ENCODE results near the gene RAVER1. TPM values are rescaled to one million over a fixed set of nuclear protein-coding genes. Genes with fewer than 3 reads are reported as not detected.
A peak's percentile ranks its signal among the peaks of the same experiment; 100 is the strongest.

The RAVER1 gene
- total and polyA plus RNA-seq, 2 of the 13 experiments (the other 11 are each of a cell fraction or from before 2014, with no cell fraction given): 3.6 to 7.9 TPM

DNA sequence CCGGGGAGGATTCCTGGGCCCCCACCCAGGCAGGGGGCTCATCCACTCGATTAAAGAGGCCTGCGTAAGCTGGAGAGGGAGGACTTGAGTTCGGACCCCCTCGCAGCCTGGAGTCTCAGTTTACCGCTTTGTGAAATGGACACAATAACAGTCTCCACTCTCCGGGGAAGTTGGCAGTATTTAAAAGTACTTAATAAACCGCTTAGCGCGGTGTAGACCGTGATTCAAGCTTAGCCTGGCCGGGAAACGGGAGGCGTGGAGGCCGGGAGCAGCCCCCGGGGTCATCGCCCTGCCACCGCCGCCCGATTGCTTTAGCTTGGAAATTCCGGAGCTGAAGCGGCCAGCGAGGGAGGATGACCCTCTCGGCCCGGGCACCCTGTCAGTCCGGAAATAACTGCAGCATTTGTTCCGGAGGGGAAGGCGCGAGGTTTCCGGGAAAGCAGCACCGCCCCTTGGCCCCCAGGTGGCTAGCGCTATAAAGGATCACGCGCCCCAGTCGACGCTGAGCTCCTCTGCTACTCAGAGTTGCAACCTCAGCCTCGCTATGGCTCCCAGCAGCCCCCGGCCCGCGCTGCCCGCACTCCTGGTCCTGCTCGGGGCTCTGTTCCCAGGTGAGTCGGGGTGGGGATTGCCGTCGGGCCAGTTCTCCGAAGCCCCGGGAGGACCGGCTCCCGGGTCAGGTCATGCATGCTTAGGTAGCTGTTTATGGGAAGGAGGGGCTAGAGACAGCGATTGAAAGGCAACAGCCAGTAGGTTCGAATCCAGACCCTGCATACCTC is 62.5 kb downstream of the RAVER1 start, which contains the start of gene ICAM1 (continued):
- TF ChIP-seq ZNF17 (CRISPR knock-in tag; IDR thresholded peaks at IDR 0.05) (peak; percentile 80; the same call in 1 of the 2 replicates), SP5 (CRISPR knock-in tag; IDR thresholded peaks at IDR 0.05; ENCODE audit: borderline replicate concordance, low read depth) (peak; percentile 95), GLI4 (CRISPR knock-in tag; IDR thresholded peaks at IDR 0.05; ENCODE audit: borderline replicate concordance) (no peak; the same call in 1 of the 2 replicates), FOXA3 (CRISPR knock-in tag; IDR thresholded peaks at IDR 0.05) (peak; percentile 76), DNMT3B (CRISPR knock-in tag; conservative IDR thresholded peaks at IDR 0.05) (peak; percentile 89; the same call in 1 of the 2 replicates), DPF2 (CRISPR knock-in tag; IDR thresholded peaks at IDR 0.05; ENCODE audit: borderline replicate concordance, low read depth) (no peak), ZNF451 (CRISPR knock-in tag; IDR thresholded peaks at IDR 0.05) (0 out of 2 replicates have a peak, but pooled peaks have one; percentile 79), DNMT1 (CRISPR knock-in tag; IDR thresholded peaks at IDR 0.05) (no peak), ATF5 (CRISPR knock-in tag; IDR thresholded peaks at IDR 0.05; ENCODE audit: low read depth) (no peak), ZNF282 (IDR thresholded peaks at IDR 0.05; ENCODE audit: partially characterized antibody) (no peak), ZBTB42 (CRISPR knock-in tag; IDR thresholded peaks at IDR 0.05) (peak; percentile 66; the same call in 1 of the 2 replicates), ZNF501 (CRISPR knock-in tag; IDR thresholded peaks at IDR 0.05) (peak; percentile 90), SOX13 (IDR thresholded peaks at IDR 0.05) (no peak; the same call in 1 of the 2 replicates), SOX13 (CRISPR knock-in tag; conservative IDR thresholded peaks at IDR 0.05 in 1 of 2, IDR thresholded peaks at IDR 0.05 in 1 of 2) (peak in 1 of 2 experiments; percentile 78; a peak in 2 of 4 replicates), ZSCAN30 (CRISPR knock-in tag; IDR thresholded peaks at IDR 0.05) (peak; percentile 90), HDAC6 (IDR thresholded peaks at IDR 0.05; ENCODE audit: low read depth, low read length) (no peak), GFI1 (CRISPR knock-in tag; IDR thresholded peaks at IDR 0.05; ENCODE audit: borderline replicate concordance) (peak; percentile 88)
- TF ChIP-seq, protein P1, sequence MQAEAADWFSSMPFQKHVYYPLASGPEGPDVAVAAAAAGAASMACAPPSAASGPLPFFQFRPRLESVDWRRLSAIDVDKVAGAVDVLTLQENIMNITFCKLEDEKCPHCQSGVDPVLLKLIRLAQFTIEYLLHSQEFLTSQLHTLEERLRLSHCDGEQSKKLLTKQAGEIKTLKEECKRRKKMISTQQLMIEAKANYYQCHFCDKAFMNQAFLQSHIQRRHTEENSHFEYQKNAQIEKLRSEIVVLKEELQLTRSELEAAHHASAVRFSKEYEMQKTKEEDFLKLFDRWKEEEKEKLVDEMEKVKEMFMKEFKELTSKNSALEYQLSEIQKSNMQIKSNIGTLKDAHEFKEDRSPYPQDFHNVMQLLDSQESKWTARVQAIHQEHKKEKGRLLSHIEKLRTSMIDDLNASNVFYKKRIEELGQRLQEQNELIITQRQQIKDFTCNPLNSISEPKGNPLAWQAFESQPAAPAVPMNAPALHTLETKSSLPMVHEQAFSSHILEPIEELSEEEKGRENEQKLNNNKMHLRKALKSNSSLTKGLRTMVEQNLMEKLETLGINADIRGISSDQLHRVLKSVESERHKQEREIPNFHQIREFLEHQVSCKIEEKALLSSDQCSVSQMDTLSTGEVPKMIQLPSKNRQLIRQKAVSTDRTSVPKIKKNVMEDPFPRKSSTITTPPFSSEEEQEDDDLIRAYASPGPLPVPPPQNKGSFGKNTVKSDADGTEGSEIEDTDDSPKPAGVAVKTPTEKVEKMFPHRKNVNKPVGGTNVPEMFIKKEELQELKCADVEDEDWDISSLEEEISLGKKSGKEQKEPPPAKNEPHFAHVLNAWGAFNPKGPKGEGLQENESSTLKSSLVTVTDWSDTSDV (CRISPR knock-in tag; IDR thresholded peaks at IDR 0.05): peak; percentile 85
- TF ChIP-seq, protein P2, sequence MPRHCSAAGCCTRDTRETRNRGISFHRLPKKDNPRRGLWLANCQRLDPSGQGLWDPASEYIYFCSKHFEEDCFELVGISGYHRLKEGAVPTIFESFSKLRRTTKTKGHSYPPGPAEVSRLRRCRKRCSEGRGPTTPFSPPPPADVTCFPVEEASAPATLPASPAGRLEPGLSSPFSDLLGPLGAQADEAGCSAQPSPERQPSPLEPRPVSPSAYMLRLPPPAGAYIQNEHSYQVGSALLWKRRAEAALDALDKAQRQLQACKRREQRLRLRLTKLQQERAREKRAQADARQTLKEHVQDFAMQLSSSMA (CRISPR knock-in tag; IDR thresholded peaks at IDR 0.05): peak; percentile 78
- TF ChIP-seq, protein P3, sequence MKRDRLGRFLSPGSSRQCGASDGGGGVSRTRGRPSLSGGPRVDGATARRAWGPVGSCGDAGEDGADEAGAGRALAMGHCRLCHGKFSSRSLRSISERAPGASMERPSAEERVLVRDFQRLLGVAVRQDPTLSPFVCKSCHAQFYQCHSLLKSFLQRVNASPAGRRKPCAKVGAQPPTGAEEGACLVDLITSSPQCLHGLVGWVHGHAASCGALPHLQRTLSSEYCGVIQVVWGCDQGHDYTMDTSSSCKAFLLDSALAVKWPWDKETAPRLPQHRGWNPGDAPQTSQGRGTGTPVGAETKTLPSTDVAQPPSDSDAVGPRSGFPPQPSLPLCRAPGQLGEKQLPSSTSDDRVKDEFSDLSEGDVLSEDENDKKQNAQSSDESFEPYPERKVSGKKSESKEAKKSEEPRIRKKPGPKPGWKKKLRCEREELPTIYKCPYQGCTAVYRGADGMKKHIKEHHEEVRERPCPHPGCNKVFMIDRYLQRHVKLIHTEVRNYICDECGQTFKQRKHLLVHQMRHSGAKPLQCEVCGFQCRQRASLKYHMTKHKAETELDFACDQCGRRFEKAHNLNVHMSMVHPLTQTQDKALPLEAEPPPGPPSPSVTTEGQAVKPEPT (CRISPR knock-in tag; IDR thresholded peaks at IDR 0.05; ENCODE audit: low read depth): peak; percentile 63; the same call in 1 of the 2 replicates
- TF ChIP-seq, protein P4, sequence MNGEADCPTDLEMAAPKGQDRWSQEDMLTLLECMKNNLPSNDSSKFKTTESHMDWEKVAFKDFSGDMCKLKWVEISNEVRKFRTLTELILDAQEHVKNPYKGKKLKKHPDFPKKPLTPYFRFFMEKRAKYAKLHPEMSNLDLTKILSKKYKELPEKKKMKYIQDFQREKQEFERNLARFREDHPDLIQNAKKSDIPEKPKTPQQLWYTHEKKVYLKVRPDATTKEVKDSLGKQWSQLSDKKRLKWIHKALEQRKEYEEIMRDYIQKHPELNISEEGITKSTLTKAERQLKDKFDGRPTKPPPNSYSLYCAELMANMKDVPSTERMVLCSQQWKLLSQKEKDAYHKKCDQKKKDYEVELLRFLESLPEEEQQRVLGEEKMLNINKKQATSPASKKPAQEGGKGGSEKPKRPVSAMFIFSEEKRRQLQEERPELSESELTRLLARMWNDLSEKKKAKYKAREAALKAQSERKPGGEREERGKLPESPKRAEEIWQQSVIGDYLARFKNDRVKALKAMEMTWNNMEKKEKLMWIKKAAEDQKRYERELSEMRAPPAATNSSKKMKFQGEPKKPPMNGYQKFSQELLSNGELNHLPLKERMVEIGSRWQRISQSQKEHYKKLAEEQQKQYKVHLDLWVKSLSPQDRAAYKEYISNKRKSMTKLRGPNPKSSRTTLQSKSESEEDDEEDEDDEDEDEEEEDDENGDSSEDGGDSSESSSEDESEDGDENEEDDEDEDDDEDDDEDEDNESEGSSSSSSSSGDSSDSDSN (CRISPR knock-in tag; IDR thresholded peaks at IDR 0.05): peak; percentile 88

All from HepG2 (cell line).